CD8-positive, alpha-beta memory T cell (primary cell): Measurements from ENCODE around the gene PLSCR5. TPM values are rescaled to one million over a fixed set of nuclear protein-coding genes. Genes with fewer than 3 reads are reported as not detected.

Experiments used
- CTCF ChIA-PET: fragments of 350-600 bp; sonication (Branson Sonifier 250); formaldehyde crosslinking; loops from one replicate; lab custom pipeline; 2021; ENCODE audit warnings: antibody characterized with exemption; lab: Charles Lee
- POLR2A ChIA-PET: fragments of 350-600 bp; sonication (Branson Sonifier 250); formaldehyde crosslinking; loops from one replicate; lab custom pipeline; 2021; ENCODE audit warnings: antibody characterized with exemption; lab: Charles Lee
- DNase-seq, 5 donors: peaks; one replicate each; pipeline versions ENCODE4 v3.0.0 to v3.0.0-alpha.2; 2020 to 2022; ENCODE audit warnings: mixed read lengths in 1 of 5
- H3K27ac ChIP-seq: one replicate; pipeline ENCODE4 v1.7.0; 2013; ENCODE audit warnings: low read depth, mild to moderate bottlenecking, low read length, moderate library complexity
- H3K27me3 ChIP-seq: 2 replicates; pipeline ENCODE4 v1.7.0; 2013; ENCODE audit warnings: low read length, mild to moderate bottlenecking; ENCODE audit not compliant: insufficient read depth, poor library complexity, severe bottlenecking
- H3K36me3 ChIP-seq: 2 replicates; pipeline ENCODE4 v1.7.0; 2013; ENCODE audit warnings: mild to moderate bottlenecking, low read length, moderate library complexity; ENCODE audit not compliant: insufficient read depth
- H3K4me1 ChIP-seq: 2 replicates; pipeline ENCODE4 v1.7.0; 2013; ENCODE audit warnings: mild to moderate bottlenecking, low read length, moderate library complexity; ENCODE audit not compliant: insufficient read depth
- H3K4me3 ChIP-seq: 2 replicates; pipeline ENCODE4 v1.7.0; 2013; ENCODE audit warnings: mild to moderate bottlenecking, low read length
- H3K9me3 ChIP-seq: 2 replicates; pipeline ENCODE4 v1.7.0; 2013; ENCODE audit warnings: mild to moderate bottlenecking, low read length
- H3K27ac Mint-ChIP-seq, 8 donors: one replicate each; pipeline ENCODE4 v1.8.0; 2020 to 2021; ENCODE audit warnings: mixed read lengths in 8 of 8, mild to moderate bottlenecking in 6 of 8, inconsistent platforms in 3 of 8, moderate library complexity in 3 of 8
- H3K27me3 Mint-ChIP-seq, 2 donors: one replicate each; pipeline ENCODE4 v1.8.0; 2020 to 2021; ENCODE audit warnings: mixed read lengths in 2 of 2, mild to moderate bottlenecking in 1 of 2, moderate library complexity in 1 of 2
- H3K36me3 Mint-ChIP-seq, 3 donors: one replicate each; pipeline ENCODE4 v1.8.0; 2020 to 2021; ENCODE audit warnings: mixed read lengths in 3 of 3, inconsistent platforms in 1 of 3, mild to moderate bottlenecking in 1 of 3
- H3K4me1 Mint-ChIP-seq, 3 donors: one replicate each; pipeline ENCODE4 v1.8.0; 2020 to 2021; ENCODE audit warnings: mixed read lengths in 3 of 3, inconsistent platforms in 1 of 3, mild to moderate bottlenecking in 1 of 3
- H3K4me3 Mint-ChIP-seq, 7 donors: one replicate each; pipeline ENCODE4 v1.8.0; 2020 to 2021; ENCODE audit warnings: mixed read lengths in 7 of 7, mild to moderate bottlenecking in 6 of 7, moderate library complexity in 4 of 7, inconsistent platforms in 2 of 7
- H3K9me3 Mint-ChIP-seq, 5 donors: one replicate each; pipeline ENCODE4 v1.8.0; 2020 to 2022; ENCODE audit warnings: mixed read lengths in 5 of 5, mild to moderate bottlenecking in 3 of 5, moderate library complexity in 2 of 5, inconsistent platforms in 1 of 5
- polyA plus RNA-seq: library from polyadenylated mRNA; unstranded; fragments of 300-500 nt; fragmentation: Illumina TruSeq; gene quantifications from one replicate; pipeline ENCODE4 v1.2.3, GENCODE V29; 2021
- total RNA-seq, 2 experiments: library from RNA; stranded (reverse); gene quantifications; one replicate each; pipeline ENCODE4 v1.2.3, GENCODE V29; 2021

Gene PLSCR5
- total and polyA plus RNA-seq, 3 experiments from 2014 or later, result not detected

DNA sequence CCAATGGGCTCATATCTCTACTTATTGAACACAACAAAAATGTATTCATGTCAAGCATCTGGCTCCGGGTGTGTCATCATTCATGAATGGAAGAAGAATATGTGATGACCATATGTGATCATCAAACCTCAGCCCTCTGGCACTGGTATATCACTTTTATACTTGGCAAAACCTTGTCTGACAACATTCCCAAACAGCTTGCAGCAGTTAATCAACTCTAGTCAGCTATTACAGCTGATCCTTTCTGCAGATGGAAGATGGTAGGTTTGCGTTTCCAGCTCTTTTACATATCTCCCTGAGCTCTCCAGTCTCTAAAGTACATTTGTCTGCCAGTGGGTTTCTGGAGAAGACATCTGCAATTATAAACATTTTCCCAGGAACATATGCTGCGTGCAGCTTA lies 6.6 kb downstream of the PLSCR5 start:
- Mint-ChIP-seq H3K9me3 (no peaks in the 10 kb centered on the region), H3K36me3 (no peaks in the 10 kb centered on the region), H3K27me3 (peaks cover 4 to 5% of the 10 kb centered on the region in 2 donors), H3K4me1 (no peaks in the 10 kb centered on the region), H3K4me3 (no peak overlapping the region), H3K27ac (no peak overlapping the region)
- no peaks in the 10 kb centered on the region for H3K27me3 ChIP-seq
- H3K27ac ChIP-seq, result no peak overlapping the region
- no peaks in the 10 kb centered on the region for H3K36me3 ChIP-seq
- CTCF ChIA-PET, result no interaction called here
- DNase-seq, result no peak
- POLR2A ChIA-PET, result no interaction called here
- no peaks in the 10 kb centered on the region for H3K4me1 ChIP-seq
- no peaks in the 10 kb centered on the region for H3K9me3 ChIP-seq
- H3K4me3 ChIP-seq, result no peak overlapping the region

DNA sequence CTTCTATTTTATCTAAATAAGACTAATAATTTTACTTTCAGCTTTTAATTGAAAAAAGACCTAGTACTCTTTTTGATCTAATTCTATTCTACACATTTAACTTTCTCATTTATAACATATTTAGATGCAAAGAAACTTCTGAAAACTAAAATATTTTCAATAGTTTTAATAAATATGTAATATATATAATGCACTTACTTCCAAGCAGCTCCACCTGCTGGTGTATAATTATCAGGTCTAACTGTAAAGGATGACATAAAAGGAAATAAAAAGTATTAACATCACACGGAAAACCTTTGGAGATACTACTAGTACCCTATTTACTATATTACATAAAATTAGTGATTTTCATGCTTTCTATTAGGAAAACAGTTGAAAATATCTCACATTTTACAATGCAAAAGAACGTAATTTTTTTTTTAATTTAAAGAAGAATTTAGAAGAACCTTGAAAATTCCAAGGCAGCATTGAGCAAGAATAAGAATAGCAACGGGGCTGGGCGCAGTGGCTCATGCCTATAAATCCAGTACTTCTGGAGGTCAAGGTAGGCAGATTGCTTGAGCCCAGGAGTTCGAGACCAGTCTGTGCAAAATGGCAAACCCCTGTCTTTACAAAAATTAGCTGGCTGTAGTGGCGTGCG lies 10.2 kb downstream of the PLSCR5 start:
- ChIA-PET CTCF (interaction anchor here (0.9 to 1.4 kb wide), 2 partner anchors 51 to 406 kb away, joined by 3 read pairs; partner anchors contain the start of gene PLSCR1), POLR2A (no interaction called here)
- Mint-ChIP-seq H3K27ac (no peak overlapping the region), H3K4me3 (no peak overlapping the region), H3K36me3 (no peaks in the 10 kb centered on the region), H3K9me3 (no peaks in the 10 kb centered on the region), H3K4me1 (no peaks in the 10 kb centered on the region), H3K27me3 (peaks cover 4 to 7% of the 10 kb centered on the region in 2 donors)
- H3K9me3 ChIP-seq, result no peaks in the 10 kb centered on the region
- no peaks in the 10 kb centered on the region for H3K4me1 ChIP-seq
- no peaks in the 10 kb centered on the region for H3K36me3 ChIP-seq
- no peaks in the 10 kb centered on the region for H3K27me3 ChIP-seq
- H3K27ac ChIP-seq, result no peak overlapping the region
- no peak for DNase-seq
- no peak overlapping the region for H3K4me3 ChIP-seq

DNA sequence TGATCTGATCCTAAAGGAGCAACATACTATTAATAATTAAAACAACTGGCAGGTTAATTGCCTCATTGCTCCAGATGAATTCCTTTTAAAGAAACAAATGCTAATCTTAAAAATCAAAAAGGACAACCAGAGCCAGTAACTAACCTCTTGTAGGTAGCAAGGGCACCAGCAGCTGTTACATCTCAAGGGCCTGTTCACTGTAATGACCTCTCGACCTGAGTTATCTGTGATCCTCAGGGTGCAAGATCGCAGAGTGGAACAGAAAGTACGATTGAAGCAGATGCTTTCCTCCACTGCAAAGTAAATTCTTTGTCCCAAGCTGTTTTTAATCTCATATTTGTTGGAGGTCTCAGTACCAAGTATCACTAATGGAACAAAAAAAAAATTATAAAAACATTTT lies 11.4 kb downstream of the PLSCR5 start:
- Mint-ChIP-seq H3K4me1 (no peaks in the 10 kb centered on the region), H3K36me3 (no peaks in the 10 kb centered on the region), H3K9me3 (no peaks in the 10 kb centered on the region), H3K4me3 (no peak overlapping the region), H3K27ac (no peak overlapping the region), H3K27me3 (peaks cover 4 to 7% of the 10 kb centered on the region in 2 donors)
- ChIA-PET CTCF (interaction anchor here (1.4 kb wide), 1 partner anchor 404 kb away, joined by 3 read pairs; no protein-coding TSS in a partner anchor), POLR2A (no interaction called here)
- no peaks in the 10 kb centered on the region for H3K4me1 ChIP-seq
- H3K36me3 ChIP-seq, result no peaks in the 10 kb centered on the region
- no peaks in the 10 kb centered on the region for H3K9me3 ChIP-seq
- no peaks in the 10 kb centered on the region for H3K27me3 ChIP-seq
- no peak for DNase-seq
- no peak overlapping the region for H3K4me3 ChIP-seq
- no peak overlapping the region for H3K27ac ChIP-seq

DNA sequence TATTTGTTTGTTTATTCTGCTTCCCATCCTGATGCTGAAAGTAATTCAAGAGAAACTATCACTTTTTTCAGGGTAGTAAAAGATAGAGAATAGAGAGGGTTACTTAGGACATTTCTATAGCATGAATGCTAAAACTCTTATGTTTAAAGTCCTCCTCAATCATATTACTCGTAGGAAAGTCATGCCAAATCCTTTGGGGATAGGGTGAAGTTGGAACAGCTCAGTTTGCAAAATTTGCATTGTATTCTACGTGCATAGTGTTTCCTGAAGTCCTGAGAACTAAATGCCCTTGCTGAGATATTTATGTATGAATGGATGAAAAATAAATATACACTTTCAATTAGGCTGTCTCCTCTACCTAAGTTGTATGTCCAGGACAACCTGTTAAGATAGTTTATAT lies 14.6 kb downstream of the PLSCR5 start:
- Mint-ChIP-seq H3K4me3 (no peak overlapping the region), H3K36me3 (no peaks in the 10 kb centered on the region), H3K27me3 (peaks cover 0 to 11% of the 10 kb centered on the region in 2 donors), H3K9me3 (no peaks in the 10 kb centered on the region), H3K27ac (no peak overlapping the region), H3K4me1 (no peaks in the 10 kb centered on the region)
- H3K27ac ChIP-seq, result no peak overlapping the region
- H3K36me3 ChIP-seq, result no peaks in the 10 kb centered on the region
- POLR2A ChIA-PET, result no interaction called here
- CTCF ChIA-PET, result interaction anchor here (1.3 to 1.5 kb wide), 2 partner anchors 11 to 401 kb away, joined by 3 to 4 read pairs; no protein-coding TSS in a partner anchor
- no peaks in the 10 kb centered on the region for H3K4me1 ChIP-seq
- H3K27me3 ChIP-seq, result no peaks in the 10 kb centered on the region
- H3K4me3 ChIP-seq, result no peak overlapping the region
- no peaks in the 10 kb centered on the region for H3K9me3 ChIP-seq
- DNase-seq, result no peak

DNA sequence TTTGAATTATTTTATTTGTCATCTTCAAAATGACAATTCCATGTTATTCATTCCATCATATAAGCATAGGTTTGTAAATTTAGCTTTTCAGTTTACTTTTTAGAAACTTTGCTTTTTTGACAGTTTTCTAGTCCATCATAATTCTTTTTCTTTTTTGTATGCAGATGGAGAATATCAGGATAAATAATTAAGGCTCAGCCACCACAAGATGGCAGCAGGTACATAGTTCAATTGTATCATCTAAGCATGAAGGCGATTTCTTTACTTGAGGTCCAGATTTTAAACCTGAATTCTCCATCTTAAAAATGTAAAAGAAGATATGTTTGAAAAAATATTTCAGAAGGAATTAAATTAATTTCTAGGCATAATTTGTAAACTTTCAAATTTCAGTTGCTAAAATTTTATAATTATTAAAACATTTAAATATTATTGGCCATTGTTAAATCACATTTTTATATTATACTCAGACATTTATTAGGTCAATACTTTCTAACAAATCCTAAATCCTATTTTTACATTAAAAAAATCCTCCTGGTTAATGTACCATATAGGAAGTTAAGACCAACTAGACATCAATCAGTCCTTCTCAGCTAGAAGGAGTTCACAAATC lies 15.1 kb downstream of the PLSCR5 start:
- Mint-ChIP-seq H3K36me3 (no peaks in the 10 kb centered on the region), H3K4me1 (no peaks in the 10 kb centered on the region), H3K4me3 (no peak overlapping the region), H3K27me3 (peaks cover 0 to 15% of the 10 kb centered on the region in 2 donors), H3K9me3 (no peaks in the 10 kb centered on the region), H3K27ac (no peak overlapping the region)
- ChIA-PET CTCF (interaction anchor here (1.3 to 1.5 kb wide), 2 partner anchors 10 to 400 kb away, joined by 3 to 4 read pairs; no protein-coding TSS in a partner anchor), POLR2A (no interaction called here)
- no peak overlapping the region for H3K4me3 ChIP-seq
- no peaks in the 10 kb centered on the region for H3K9me3 ChIP-seq
- H3K27ac ChIP-seq, result no peak overlapping the region
- no peaks in the 10 kb centered on the region for H3K36me3 ChIP-seq
- no peak for DNase-seq
- no peaks in the 10 kb centered on the region for H3K4me1 ChIP-seq
- H3K27me3 ChIP-seq, result no peaks in the 10 kb centered on the region

DNA sequence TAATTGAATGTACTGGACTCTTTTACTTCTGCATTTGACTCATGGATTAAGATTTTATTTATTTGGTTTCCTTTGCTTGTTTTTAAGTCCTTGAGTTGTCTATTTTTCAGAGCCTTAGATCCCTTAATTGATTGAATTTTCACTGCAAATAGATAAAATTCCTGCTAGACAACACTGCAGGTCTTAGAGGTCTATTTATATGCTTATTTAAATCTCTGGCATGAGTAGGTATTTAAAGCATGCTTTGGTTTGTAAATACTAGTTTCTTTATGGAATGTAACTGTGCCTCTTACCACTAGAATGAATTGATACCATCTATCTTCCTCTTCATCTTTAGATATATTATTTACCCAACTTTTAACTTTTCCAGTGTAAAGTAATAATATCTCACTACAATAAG lies 20.0 kb downstream of the PLSCR5 start:
- ChIA-PET POLR2A (no interaction called here), CTCF (no interaction called here)
- no peak overlapping the region for H3K4me3 ChIP-seq
- H3K27me3 ChIP-seq, result no peaks in the 10 kb centered on the region
- Mint-ChIP-seq H3K4me3 (no peak overlapping the region), H3K27ac (no peak overlapping the region), H3K36me3 (no peaks in the 10 kb centered on the region), H3K27me3 (peaks cover 2 to 32% of the 10 kb centered on the region in 2 donors), H3K4me1 (no peaks in the 10 kb centered on the region), H3K9me3 (peaks cover 0 to 4% (median 0%) of the 10 kb centered on the region in 5 donors)
- H3K4me1 ChIP-seq, result no peaks in the 10 kb centered on the region
- no peak overlapping the region for H3K27ac ChIP-seq
- no peaks in the 10 kb centered on the region for H3K9me3 ChIP-seq
- no peak for DNase-seq
- H3K36me3 ChIP-seq, result no peaks in the 10 kb centered on the region

DNA sequence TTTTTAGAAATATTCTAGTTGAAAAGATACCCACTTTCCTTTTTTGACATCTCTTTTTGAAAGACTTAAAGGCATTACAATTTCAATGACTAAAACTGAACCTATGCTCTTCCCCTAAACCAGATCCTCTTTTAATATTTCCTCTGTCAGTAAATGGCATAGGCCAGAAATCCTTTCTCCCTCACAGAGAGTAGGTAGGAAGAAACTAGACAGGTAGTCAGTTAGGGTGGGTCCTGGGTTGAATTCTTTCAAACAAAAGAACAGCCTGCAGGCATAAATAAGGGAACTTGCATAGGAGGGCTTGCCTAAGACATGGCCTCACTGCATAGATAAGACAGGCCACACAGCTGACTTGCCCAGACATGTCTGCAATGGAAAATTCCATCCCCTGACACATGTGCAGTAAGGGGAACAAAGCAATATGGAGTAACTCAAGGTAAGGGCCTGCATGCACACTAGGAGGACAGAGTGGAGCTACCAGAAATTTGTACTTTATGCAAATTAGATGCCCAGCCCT lies 23.1 kb downstream of the PLSCR5 start:
- H3K27ac ChIP-seq, result no peak overlapping the region
- POLR2A ChIA-PET, result no interaction called here
- H3K4me1 ChIP-seq, result no peaks in the 10 kb centered on the region
- Mint-ChIP-seq H3K9me3 (peaks cover 0 to 4% (median 0%) of the 10 kb centered on the region in 5 donors), H3K4me1 (no peaks in the 10 kb centered on the region), H3K27ac (peak overlapping the region in 1 of 8 donors; percentile 29), H3K4me3 (no peak overlapping the region), H3K36me3 (no peaks in the 10 kb centered on the region), H3K27me3 (peaks cover 2 to 32% of the 10 kb centered on the region in 2 donors)
- H3K36me3 ChIP-seq, result no peaks in the 10 kb centered on the region
- no peak for DNase-seq
- no peak overlapping the region for H3K4me3 ChIP-seq
- CTCF ChIA-PET, result no interaction called here
- H3K27me3 ChIP-seq, result no peaks in the 10 kb centered on the region
- no peaks in the 10 kb centered on the region for H3K9me3 ChIP-seq

DNA sequence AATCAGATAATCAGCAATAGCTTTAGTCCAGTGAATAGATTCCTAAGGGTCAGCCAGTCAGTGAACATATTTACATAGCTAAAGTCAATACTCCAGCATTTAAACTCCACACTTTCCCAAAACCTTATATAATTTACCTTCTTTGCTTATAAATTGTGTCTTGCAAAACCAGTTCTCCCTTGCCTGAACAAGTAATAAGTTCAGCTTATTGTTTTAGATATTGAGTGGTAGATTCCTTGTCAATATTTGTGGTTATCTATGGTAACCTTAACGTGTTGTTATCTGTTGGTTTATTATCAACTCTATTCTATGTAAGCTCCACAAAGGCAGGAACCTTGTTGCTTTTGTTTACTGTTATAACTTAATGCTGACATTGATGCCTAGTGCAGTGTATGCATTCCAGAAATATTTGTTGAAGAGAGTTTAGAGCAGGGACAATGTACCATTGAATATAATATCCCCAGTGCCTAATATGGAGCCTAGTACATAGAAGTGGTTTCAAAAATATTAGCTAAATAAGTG lies 24.0 kb downstream of the PLSCR5 start:
- H3K9me3 Mint-ChIP-seq, result peaks cover 0 to 4% (median 0%) of the 10 kb centered on the region in 5 donors
- CTCF ChIA-PET, result no interaction called here
- no peak overlapping the region for H3K4me3 ChIP-seq
- H3K27ac ChIP-seq, result no peak overlapping the region
- no peaks in the 10 kb centered on the region for H3K4me1 ChIP-seq
- DNase-seq, result no peak
- H3K36me3 ChIP-seq, result no peaks in the 10 kb centered on the region
- peaks cover 2 to 29% of the 10 kb centered on the region in 2 donors for H3K27me3 Mint-ChIP-seq
- no peaks in the 10 kb centered on the region for H3K9me3 ChIP-seq
- H3K27ac Mint-ChIP-seq, result no peak overlapping the region
- POLR2A ChIA-PET, result no interaction called here
- no peak overlapping the region for H3K4me3 Mint-ChIP-seq
- no peaks in the 10 kb centered on the region for H3K27me3 ChIP-seq
- no peaks in the 10 kb centered on the region for H3K4me1 Mint-ChIP-seq
- no peaks in the 10 kb centered on the region for H3K36me3 Mint-ChIP-seq
